SJSA1 (cell line): ENCODE results near the gene CTU1. TPM values are rescaled to one million over a fixed set of nuclear protein-coding genes. Genes with fewer than 3 reads are reported as not detected.

Source experiments
- total RNA-seq: library from RNA; depleted of rRNA; stranded (reverse); fragments of >200 nt; shearing (Covaris generic); gene quantifications from 2 replicates; pipeline ENCODE4 v1.2.3, GENCODE V29; 2014; rRNA removed

CTU1 gene
- total RNA-seq, 1 experiment from 2014 or later = 9.1 TPM

Other genes starting within 250 kb of the CTU1 start
- gene KLK2, start 235.0 kb downstream of the CTU1 start, total RNA-seq = not detected in 2 replicates
- gene KLK4, start 197.0 kb downstream of the CTU1 start, total RNA-seq = not detected in 2 replicates
- not detected in 2 replicates for gene KLK5, start 155.4 kb downstream of the CTU1 start, total RNA-seq
- gene KLK6, start 138.8 kb downstream of the CTU1 start, total RNA-seq = not detected in 2 replicates
- gene KLK7, start 124.5 kb downstream of the CTU1 start, total RNA-seq = not detected in 2 replicates
- not detected in 2 replicates for gene KLK8, start 106.8 kb downstream of the CTU1 start, total RNA-seq
- not detected in 2 replicates for gene KLK10, start 88.7 kb downstream of the CTU1 start, total RNA-seq
- not detected in 2 replicates for gene KLK11, start 81.8 kb downstream of the CTU1 start, total RNA-seq
- gene KLK12, start 73.4 kb downstream of the CTU1 start, total RNA-seq = not detected in 2 replicates
- not detected in 2 replicates for gene KLK13, start 43.3 kb downstream of the CTU1 start, total RNA-seq
- not detected in 2 replicates for gene KLK14, start 25.5 kb downstream of the CTU1 start, total RNA-seq
- not detected in 2 replicates for gene SIGLEC9, start 16.5 kb upstream of the CTU1 start, total RNA-seq
- not detected in 2 replicates for gene SIGLEC7, start 33.9 kb upstream of the CTU1 start, total RNA-seq
- not detected in 2 replicates for gene CD33, start 116.7 kb upstream of the CTU1 start, total RNA-seq
- not detected in 2 replicates for gene SIGLECL1, start 142.7 kb upstream of the CTU1 start, total RNA-seq
- not detected in 2 replicates for gene IGLON5, start 203.2 kb upstream of the CTU1 start, total RNA-seq
- gene VSIG10L, start 233.7 kb upstream of the CTU1 start, total RNA-seq = 0.08 and 0.25 TPM in 2 replicates